HCT116 (cell line): ENCODE data around the gene NHSL1. TPM values are rescaled to one million over a fixed set of nuclear protein-coding genes. Genes with fewer than 3 reads are reported as not detected.

ENCODE experiments used
- ATAC-seq: fragments of 200-7000 bp; cut with Tn5 transposase; 2 replicates; pipeline ENCODE4 v1.9.1; 2020; ENCODE audit warnings: mild to moderate bottlenecking, moderate library complexity
- BruUV-seq: library from RNA; stranded (reverse); fragments of 400-500 nt; replicated peaks from 2 replicates; lab custom pipeline; 2021; lab: Mats Ljungman, UMichigan
- CTCF ChIA-PET: fragments of 300-600 bp; sonication (Branson Sonifier 250); formaldehyde crosslinking; loops from one replicate; lab custom pipeline; 2021; ENCODE audit warnings: antibody characterized with exemption; lab: Charles Lee
- POLR2A ChIA-PET: fragments of 300-600, 350-600 bp; sonication (Branson Sonifier 250); formaldehyde crosslinking; loops from one replicate; lab custom pipeline; 2021; ENCODE audit warnings: antibody characterized with exemption; lab: Charles Lee
- RAD21 ChIA-PET, 2 experiments: fragments of 300-600 bp; sonication (Branson Sonifier 250); formaldehyde crosslinking; loops; one replicate each; lab custom pipeline; 2023; ENCODE audit warnings: low total read pairs in 2 of 2; ENCODE audit not compliant: uncharacterized antibody in 2 of 2, unreplicated experiment in 2 of 2, low non-redundant PET in 1 of 2; lab: Charles Lee
- DNase-seq: peaks from one replicate; pipeline ENCODE4 v3.0.0-alpha.2; 2010; ENCODE audit warnings: low read depth, low spot score
- H2AFZ ChIP-seq: fragments of 200-600 bp; shearing (Covaris generic), sonication (generic); 2 replicates; pipeline ENCODE4 v1.6.1; 2017; ENCODE audit warnings: low read depth, mixed run types, mixed read lengths, antibody characterized with exemption, low read length; ENCODE audit not compliant: poor library complexity, severe bottlenecking
- H3K27ac ChIP-seq: 2 replicates; pipeline ENCODE4 v1.5.1; 2012; ENCODE audit warnings: low read depth, low read length
- H3K27me3 ChIP-seq: fragments of 200-600 bp; sonication (generic); 2 replicates; pipeline ENCODE4 v1.6.1; 2016; ENCODE audit warnings: mixed run types, low read length, mixed read lengths; ENCODE audit not compliant: insufficient read depth
- H3K36me3 ChIP-seq, 2 experiments: fragments of 200-500 bp in 1 of 2; fragments of 200-600 bp in 1 of 2; sonication (Bioruptor generic) in 1 of 2; sonication (generic) in 1 of 2; 2 replicates each; pipeline versions ENCODE4 v1.5.1 to v1.6.1; 2014 to 2016; ENCODE audit warnings: low read length in 2 of 2, inconsistent platforms in 1 of 2, mixed read lengths in 1 of 2, mixed run types in 1 of 2; ENCODE audit not compliant: insufficient read depth in 2 of 2, control insufficient read depth in 1 of 2
- H3K4me1 ChIP-seq, 2 experiments: fragments of 200-600 bp in 1 of 2; sonication (generic) in 1 of 2; 2 replicates each; pipeline versions ENCODE4 v1.5.1 to v1.6.1; 2012 to 2017; ENCODE audit warnings: low read length in 2 of 2, inconsistent platforms in 1 of 2, mild to moderate bottlenecking in 1 of 2, mixed read lengths in 1 of 2, mixed run types in 1 of 2, moderate library complexity in 1 of 2; ENCODE audit not compliant: insufficient read depth in 2 of 2, control insufficient read depth in 1 of 2
- H3K4me2 ChIP-seq: fragments of 200-600 bp; sonication (generic); 2 replicates; pipeline ENCODE4 v1.6.1; 2017; ENCODE audit warnings: mixed run types, low read length, mixed read lengths
- H3K4me3 ChIP-seq, 2 experiments: fragments of 200-600 bp in 1 of 2; sonication (generic) in 1 of 2; replicated peaks in 1 of 2; 2 replicates each; pipeline ENCODE4 v1.5.1; 2011 to 2016; ENCODE audit warnings: low read length in 2 of 2, control low read depth in 1 of 2, low read depth in 1 of 2, mild to moderate bottlenecking in 1 of 2, mixed read lengths in 1 of 2, mixed run types in 1 of 2
- H3K79me2 ChIP-seq: fragments of 200-600 bp; sonication (generic); 2 replicates; pipeline ENCODE4 v1.6.1; 2017; ENCODE audit warnings: mild to moderate bottlenecking, mixed run types, low read length, moderate library complexity, mixed read lengths; ENCODE audit not compliant: insufficient read depth
- H3K9ac ChIP-seq: fragments of 200-600 bp; sonication (generic); 2 replicates; pipeline ENCODE4 v1.6.1; 2016; ENCODE audit warnings: low read length, mixed read lengths
- H3K9me2 ChIP-seq: fragments of 200-600 bp; sonication (generic), shearing (Covaris generic); 2 replicates; pipeline ENCODE4 v1.6.1; 2017; ENCODE audit warnings: mixed run types, mild to moderate bottlenecking, moderate library complexity; ENCODE audit not compliant: insufficient read depth
- H3K9me3 ChIP-seq, 2 experiments: fragments of 200-500 bp in 1 of 2; fragments of 200-600 bp in 1 of 2; sonication (Bioruptor generic) in 1 of 2; sonication (generic) in 1 of 2; 2 replicates each; pipeline ENCODE4 v1.6.1; 2014 to 2017; ENCODE audit warnings: low read length in 2 of 2, mixed read lengths in 2 of 2, inconsistent platforms in 1 of 2, low read depth in 1 of 2, mild to moderate bottlenecking in 1 of 2, mixed run types in 1 of 2, moderate library complexity in 1 of 2; ENCODE audit not compliant: control insufficient read depth in 1 of 2, insufficient read depth in 1 of 2
- H4K20me1 ChIP-seq: fragments of 200-600 bp; sonication (generic), shearing (Covaris generic); 2 replicates; pipeline ENCODE4 v1.6.1; 2017; ENCODE audit warnings: mixed run types, mild to moderate bottlenecking, moderate library complexity; ENCODE audit not compliant: insufficient read depth
- CBX3 ChIP-seq: IDR thresholded peaks from 2 replicates; pipeline ENCODE4 v1.6.1; 2012; ENCODE audit warnings: low read depth
- CEBPB ChIP-seq: IDR thresholded peaks from 2 replicates; pipeline ENCODE4 v1.6.1; 2012; ENCODE audit warnings: low read depth
- EGR1 ChIP-seq: IDR thresholded peaks from 2 replicates; pipeline ENCODE4 v1.6.1; 2012; ENCODE audit warnings: low read depth
- ELF1 ChIP-seq: IDR thresholded peaks from 2 replicates; pipeline ENCODE4 v1.6.1; 2012; ENCODE audit warnings: low read depth, borderline replicate concordance
- EZH2 ChIP-seq: fragments of 200-600 bp; sonication (generic); IDR thresholded peaks from 2 replicates; pipeline ENCODE4 v1.6.1; 2017; ENCODE audit warnings: antibody characterized with exemption, mixed run types
- EZH2phosphoT487 ChIP-seq: fragments of 200-600 bp; IDR thresholded peaks from 2 replicates; pipeline ENCODE4 v1.6.1; 2018; ENCODE audit warnings: antibody characterized with exemption, borderline replicate concordance
- JUND ChIP-seq: IDR thresholded peaks from 2 replicates; pipeline ENCODE4 v1.6.1; 2012
- MAX ChIP-seq: IDR thresholded peaks from 2 replicates; pipeline ENCODE4 v1.6.1; 2012
- POLR2A ChIP-seq: IDR thresholded peaks from 2 replicates; pipeline ENCODE4 v1.7.0; 2011; ENCODE audit warnings: borderline replicate concordance; ENCODE audit not compliant: insufficient read depth, insufficient read length; ENCODE audit errors: extremely low read depth
- RAD21 ChIP-seq: IDR thresholded peaks from 2 replicates; pipeline ENCODE4 v1.6.1; 2012; ENCODE audit warnings: low read depth, mild to moderate bottlenecking
- REST ChIP-seq: IDR thresholded peaks from 2 replicates; pipeline ENCODE4 v1.6.1; 2012; ENCODE audit warnings: low read depth
- SIN3A ChIP-seq: IDR thresholded peaks from 2 replicates; pipeline ENCODE4 v1.6.1; 2012; ENCODE audit warnings: low read depth
- SRF ChIP-seq: IDR thresholded peaks from 2 replicates; pipeline ENCODE4 v1.6.1; 2012; ENCODE audit warnings: low read depth
- TCF7L2 ChIP-seq: IDR thresholded peaks from 2 replicates; pipeline ENCODE4 v1.7.0; 2011; ENCODE audit warnings: borderline replicate concordance, inconsistent platforms; ENCODE audit not compliant: insufficient read depth, insufficient read length; ENCODE audit errors: extremely low read depth
- ZBTB33 ChIP-seq: IDR thresholded peaks from 2 replicates; pipeline ENCODE4 v1.6.1; 2011; ENCODE audit warnings: mild to moderate bottlenecking, low read length, moderate library complexity; ENCODE audit not compliant: insufficient replicate concordance; ENCODE audit errors: extremely low read depth
- intact Hi-C: fragments of 100-400 bp; cut with micrococcal nuclease; formaldehyde crosslinking; loops from 2 replicates; pipeline ENCODE4 v1.10.0; 2022
- total RNA-seq: library from RNA; stranded (reverse); gene quantifications from one replicate; pipeline ENCODE4 v1.2.1, GENCODE V29; 2021; ENCODE audit not compliant: unreplicated experiment

NHSL1 gene
- total RNA-seq, 1 experiment from 2014 or later, result 15.4 TPM

GRCh38 chr6:138486249-138487101 is 12.8 kb downstream of the NHSL1 start:
- RAD21 ChIA-PET, result no interaction called here
- Histone ChIP-seq H3K4me2 (no peak overlapping the region), H3K9me3 (no peaks in the 10 kb centered on the region), H3K4me1 (no peaks in the 10 kb centered on the region), H3K36me3 (no peaks in the 10 kb centered on the region), H3K9ac (no peak overlapping the region), H4K20me1 (no peaks in the 10 kb centered on the region), H3K27ac (no peak overlapping the region), H3K4me3 (no peak overlapping the region), H3K27me3 (no peaks in the 10 kb centered on the region), H2AFZ (no peak overlapping the region), H3K79me2 (no peaks in the 10 kb centered on the region), H3K9me2 (no peaks in the 10 kb centered on the region)
- intact Hi-C loops, result no loop called here
- CTCF ChIA-PET, result no interaction called here
- TF ChIP-seq REST (no peak), JUND (no peak), CBX3 (no peak), RAD21 (no peak), EZH2phosphoT487 (no peak), ZBTB33 (no peak), SIN3A (no peak), TCF7L2 (no peak), EGR1 (no peak), SRF (no peak), MAX (no peak), ELF1 (no peak), POLR2A (no peak), EZH2 (no peak), CEBPB (no peak)
- DNase-seq (no peak), ATAC-seq (no peak)
- BruUV-seq, result no TSS peak
- POLR2A ChIA-PET, result no interaction called here
